Fibroblast of gingiva (primary cell): ENCODE measurements around the gene CCDC138.

Source experiments
- DNase-seq: peaks from one replicate; pipeline ENCODE4 v3.0.0-alpha.2; 2011; ENCODE audit warnings: low read depth

Gene CCDC138

DNA sequence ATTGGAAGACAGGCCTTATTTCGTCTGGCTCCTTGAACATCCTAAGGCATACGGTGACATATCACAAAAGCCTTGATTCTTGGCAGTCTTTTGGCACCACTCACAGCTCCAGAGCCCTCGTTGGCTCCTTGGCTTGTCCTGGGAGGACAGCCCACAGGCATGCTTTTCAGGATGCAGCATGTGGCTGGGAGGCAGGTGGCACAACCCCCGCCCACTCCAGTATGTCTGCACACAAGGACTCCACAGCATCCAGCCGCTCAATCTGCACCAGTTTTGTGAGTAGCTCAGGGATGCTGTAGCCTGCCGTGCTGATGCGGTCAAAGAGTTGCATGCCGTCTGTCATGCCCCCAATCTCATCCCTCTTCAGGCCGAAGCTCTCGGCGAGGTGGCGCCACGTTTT lies 110.2 kb downstream of the CCDC138 start:
- DNase-seq: no peak

GRCh38 chr2:108898315-108899082 lies 111.9 kb downstream of the CCDC138 start:
- no peak for DNase-seq

DNA sequence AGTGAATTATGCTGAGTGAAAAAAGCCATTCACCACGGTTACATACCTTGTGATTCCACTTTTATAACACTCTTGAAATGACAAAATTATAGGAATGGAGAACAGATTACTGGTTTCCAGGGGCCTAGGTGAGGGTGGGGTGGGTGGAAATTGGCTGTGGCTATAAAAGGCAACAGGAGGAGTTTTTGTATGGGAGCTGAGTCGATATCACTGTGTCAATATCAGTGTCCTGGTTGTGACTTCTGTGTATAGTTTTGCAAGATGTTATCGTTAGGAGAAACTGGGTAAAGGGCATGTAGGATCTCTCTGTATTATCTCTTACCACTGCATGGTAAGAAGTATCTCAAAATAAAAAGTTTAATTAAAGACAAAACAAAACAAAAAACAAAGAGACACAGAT lies 118.1 kb downstream of the CCDC138 start:
- no peak for DNase-seq

DNA sequence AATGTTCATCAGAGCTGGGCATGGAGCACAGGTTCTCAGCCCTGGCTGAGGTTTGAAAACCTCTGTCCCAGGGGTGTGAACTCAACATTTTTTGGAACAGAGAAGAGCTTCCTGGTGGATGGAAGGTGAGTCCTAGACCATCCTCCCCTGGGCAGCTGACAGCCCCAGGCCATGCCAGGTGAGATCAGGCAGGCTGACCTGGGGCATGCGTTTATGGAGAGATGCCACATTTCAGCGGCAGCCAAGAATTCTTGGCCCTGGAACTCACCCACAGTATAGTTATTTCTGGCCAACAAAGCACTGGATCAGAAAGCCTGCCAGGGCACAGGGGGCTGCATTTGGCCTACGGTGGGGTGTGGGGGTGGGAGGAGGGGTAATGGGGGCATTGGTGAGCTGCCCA lies 118.6 kb downstream of the CCDC138 start:
- no peak for DNase-seq

- DNase-seq: no peak
Observed at GRCh38 chr2:108905906-108906305, 119.3 kb downstream of the CCDC138 start.

DNA sequence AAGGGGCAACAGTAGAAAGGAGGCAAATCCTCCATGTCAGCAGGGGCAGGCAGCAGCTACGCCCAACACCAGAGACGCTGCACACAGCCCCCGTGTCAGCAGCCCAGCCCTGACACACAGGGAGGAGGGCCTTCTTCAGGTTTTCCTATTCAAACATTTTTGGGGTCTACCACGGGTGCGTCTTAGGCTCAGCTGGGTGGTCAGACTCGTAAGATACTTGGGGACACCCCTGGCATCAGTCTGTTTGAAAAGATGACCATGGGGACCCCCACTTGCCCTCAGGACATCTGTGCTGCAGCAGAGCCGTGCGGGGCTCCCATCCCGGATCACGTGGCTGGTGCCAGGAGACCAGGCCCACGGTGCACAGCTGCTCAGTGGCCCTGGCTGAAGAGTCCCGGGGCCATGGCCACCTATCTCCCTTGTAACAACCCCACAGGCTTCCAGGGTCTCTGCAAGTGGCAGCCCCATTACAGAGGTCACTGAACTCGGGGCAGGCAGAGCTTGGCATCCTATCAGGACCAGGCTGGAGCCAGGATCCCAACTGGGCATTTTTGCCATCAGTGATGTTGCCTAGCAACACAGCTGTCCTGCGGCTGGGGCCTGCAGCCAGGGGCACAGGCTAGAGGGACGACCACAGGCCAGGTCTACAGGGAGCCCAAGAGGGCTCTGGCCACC lies 120.0 kb downstream of the CCDC138 start:
- no peak for DNase-seq

GRCh38 chr2:108907822-108908712 lies 121.5 kb downstream of the CCDC138 start:
- DNase-seq: no peak

DNA sequence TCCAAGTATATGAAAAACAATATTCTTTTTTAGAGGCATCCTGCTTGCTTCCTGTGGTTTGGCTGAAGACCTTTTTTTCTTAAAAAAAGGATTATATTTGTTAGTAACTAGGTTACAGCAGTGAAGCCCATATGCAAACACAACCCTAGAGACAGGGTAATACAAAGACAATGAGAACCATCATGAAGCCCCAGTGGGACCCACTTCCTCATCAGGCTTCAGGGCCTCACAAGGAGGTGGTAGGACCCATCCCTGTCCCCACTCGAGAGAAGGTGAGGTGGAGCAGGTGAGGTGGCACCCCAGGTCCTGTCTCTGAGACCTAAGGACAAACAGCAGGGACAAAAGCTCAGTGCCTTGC lies 122.1 kb downstream of the CCDC138 start:
- no peak for DNase-seq

DNA sequence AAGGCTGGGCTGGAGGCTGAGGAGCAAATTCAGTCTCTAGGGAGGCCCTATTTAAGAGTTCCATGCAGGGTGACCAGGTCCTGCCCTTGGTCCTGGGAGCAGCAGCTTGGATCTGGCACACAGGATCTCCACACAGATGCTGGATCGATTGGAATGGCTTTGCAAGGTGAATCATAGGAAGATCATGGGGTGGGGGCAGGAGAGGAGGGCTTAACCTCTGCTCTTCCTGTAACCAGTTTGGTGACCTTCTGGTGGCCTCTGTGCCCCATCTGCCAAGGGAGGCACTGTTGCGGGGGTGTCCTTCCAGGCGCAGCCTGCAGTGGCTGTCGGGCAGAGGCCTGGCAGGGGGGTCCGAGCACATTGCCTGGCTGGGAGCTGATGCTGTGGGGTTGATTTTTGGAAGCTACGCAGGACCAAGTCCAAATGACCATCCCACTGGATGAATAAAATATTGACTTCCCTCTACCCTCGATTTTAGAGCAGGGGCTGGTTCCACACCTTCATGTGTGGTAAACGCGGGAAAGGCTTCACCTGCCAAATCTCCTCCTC lies 122.8 kb downstream of the CCDC138 start:
- DNase-seq: no peak

GRCh38 chr2:108910011-108910431 lies 123.5 kb downstream of the CCDC138 start:
- no peak for DNase-seq

- no peak for DNase-seq
Observed at GRCh38 chr2:108910541-108911396, 124.2 kb downstream of the CCDC138 start.

DNA sequence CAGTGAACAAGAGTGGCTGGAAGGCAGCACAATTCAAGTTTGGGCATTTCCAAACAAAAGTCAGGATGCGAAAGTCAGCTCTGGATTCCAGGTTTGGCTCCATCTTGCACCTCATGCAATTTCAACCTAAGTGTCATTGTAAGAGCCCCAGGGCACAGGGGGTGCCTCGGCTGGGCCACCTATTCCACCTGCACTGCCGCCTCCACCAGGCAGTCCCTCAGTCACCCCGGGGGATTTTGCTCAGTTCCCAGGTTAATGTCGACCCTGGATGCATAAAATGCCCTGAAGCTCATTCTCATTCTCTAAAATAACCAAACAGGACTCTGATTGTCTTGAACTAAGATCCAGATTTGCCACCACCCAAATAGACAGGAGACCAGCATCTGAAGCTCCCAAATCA lies 124.8 kb downstream of the CCDC138 start:
- no peak for DNase-seq

DNA sequence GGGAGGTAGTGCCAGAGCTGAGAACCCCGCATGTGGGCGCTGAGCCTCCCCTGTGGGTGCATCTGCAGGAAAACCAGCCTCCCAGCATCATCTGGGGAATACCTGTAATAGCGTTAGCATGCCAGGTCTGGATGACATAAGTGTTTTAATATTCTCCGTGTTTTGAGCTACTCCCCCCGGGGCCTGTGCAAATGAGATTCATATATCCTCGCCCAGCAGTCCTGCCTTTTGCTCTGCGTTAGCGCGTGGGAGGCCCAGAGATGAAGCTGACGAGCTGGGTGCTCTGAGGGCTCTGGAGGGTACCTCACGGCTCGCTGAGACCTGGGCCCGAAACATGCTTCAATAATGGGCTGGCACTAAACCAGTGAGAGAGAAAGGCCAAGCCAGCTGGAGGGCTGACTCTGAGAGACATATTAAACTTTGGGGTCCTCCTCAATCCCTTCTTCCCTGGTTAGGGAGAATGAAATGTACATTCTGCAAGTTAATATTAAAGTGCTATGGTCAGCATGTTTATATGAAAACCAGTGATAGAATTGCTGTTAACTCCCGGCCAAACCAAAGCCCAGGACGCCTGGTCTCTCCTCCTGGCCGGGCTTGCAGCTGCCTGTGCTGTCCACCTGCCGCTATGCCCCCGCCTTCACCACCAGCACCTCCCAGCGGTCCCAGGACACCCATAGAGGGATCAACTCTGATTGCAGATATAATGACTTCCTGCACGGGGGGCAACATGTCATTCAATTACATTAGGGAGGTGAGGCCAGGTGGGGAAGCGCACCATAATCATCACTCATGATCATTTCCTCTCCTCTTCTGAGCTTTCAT lies 125.4 kb downstream of the CCDC138 start:
- DNase-seq: no peak

GRCh38 chr2:108912629-108912902 lies 126.0 kb downstream of the CCDC138 start:
- DNase-seq: no peak

DNA sequence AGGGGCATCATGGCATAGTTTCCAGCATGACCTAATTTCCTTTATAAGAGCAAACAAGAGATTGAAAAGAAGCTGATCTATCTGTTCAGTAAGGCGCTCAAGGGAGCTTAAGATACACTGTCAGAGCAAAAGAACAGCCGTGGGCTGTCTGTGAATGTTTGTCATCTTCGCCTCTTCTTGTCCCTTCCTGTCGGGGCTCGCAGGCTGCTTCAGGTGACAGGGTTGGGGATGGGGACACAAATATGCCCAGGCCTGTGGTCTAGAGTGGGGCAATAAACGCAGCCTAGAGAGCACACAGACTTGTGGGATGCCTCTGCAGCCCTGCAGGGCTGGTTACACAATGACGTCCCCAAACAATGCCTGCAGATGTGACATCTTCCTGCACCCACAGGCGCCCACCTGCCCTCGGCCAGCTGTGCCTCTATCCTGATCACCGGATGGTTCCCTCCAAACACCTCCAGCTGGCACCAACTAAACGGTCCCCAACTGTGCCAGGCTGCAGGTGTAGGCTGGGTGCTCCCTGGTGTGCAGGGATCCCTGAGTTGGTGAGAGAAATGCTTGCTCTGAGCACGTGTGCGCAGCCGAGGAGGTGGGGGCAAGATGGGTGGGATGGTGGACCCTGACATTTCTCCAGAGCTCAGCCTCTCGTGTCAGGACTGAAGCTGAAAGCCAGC lies 129.7 kb downstream of the CCDC138 start:
- DNase-seq: no peak

DNA sequence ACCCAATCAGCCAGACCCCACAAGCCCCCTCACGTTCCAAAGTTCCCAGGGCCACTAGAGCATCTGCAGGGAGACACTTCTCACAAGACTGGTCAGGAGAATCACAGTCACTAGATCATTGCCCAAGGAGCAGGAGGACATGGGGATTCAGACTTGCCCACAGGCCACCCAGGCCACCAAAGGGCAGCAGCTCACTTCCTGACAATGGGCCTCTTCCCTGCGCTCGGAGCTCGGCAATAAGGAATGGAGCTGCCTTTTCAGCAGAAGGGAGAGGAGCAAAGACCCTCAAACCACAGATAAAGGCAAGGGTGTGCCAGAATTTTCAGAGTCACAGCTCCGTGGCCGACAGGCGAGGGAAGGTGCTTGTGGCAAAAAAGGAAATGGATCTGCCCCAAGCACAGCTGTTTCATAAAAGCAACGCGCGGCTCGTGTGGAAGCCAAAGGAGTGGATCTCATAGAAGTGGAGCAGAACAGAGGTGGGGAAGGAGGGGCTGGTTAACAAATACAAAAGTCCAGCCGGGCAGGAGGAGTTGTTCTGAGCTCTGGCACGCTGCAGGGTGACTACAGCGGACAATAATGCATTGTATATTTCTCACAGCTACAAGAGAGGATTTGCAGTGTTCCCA lies 130.3 kb downstream of the CCDC138 start:
- no peak for DNase-seq

DNA sequence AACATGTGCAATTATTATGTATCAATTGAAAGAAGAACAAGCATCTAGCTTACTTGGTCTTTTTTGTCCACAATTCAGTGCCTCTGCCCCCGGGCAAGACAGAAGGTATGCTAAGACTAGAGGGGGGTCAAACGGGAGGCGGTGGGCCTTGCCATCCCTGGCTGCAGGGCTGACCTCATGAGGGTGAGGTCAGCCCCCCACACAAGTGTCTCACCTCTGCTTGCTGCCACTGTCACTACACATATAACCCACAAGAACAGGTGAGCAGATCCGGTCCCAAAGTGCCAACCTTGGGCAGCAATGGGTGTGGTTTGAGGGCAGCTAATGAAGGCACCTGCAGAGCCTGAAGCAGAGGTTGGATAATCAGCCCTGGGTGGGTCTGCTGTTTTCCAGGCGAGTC lies 131.0 kb downstream of the CCDC138 start:
- DNase-seq: no peak

DNA sequence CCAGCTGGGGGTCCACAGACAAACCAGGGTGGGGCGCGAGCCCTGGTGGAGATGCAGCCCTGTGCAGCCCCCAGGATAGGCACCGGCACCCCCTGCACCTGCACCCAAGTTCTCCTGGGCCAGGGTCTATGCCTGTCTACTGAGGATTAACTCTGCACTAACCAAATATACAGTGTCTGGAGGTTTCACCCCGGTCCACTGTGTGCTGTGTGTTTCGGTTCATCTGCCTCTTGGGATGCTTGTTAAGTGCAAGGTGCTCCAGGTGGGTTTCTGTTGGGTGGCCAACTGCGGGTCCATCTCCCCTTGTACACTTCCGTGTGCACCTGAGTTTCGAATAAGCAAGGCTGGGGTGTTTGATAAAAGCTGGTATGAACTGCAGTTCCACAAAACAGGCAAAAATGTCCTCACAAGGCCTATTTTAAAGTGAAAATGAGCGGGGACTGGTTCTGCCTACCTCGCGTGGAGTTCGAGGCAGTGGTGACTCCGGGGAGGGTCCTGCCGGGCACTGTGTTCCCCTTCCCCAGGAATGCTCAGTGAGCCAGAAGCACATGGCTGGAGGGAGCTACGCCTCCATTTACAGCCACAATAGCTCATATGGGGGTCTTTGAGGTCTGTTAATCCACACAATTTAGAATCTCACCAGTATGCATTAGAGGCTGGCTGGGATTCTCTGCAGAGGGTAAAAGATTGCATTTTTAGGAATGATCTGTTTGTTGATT lies 131.7 kb downstream of the CCDC138 start:
- no peak for DNase-seq

- no peak for DNase-seq
Observed at GRCh38 chr2:108918941-108919341, 132.4 kb downstream of the CCDC138 start.
